ENCODE measurements around the gene SHTN1.

Gene SHTN1, protein sequence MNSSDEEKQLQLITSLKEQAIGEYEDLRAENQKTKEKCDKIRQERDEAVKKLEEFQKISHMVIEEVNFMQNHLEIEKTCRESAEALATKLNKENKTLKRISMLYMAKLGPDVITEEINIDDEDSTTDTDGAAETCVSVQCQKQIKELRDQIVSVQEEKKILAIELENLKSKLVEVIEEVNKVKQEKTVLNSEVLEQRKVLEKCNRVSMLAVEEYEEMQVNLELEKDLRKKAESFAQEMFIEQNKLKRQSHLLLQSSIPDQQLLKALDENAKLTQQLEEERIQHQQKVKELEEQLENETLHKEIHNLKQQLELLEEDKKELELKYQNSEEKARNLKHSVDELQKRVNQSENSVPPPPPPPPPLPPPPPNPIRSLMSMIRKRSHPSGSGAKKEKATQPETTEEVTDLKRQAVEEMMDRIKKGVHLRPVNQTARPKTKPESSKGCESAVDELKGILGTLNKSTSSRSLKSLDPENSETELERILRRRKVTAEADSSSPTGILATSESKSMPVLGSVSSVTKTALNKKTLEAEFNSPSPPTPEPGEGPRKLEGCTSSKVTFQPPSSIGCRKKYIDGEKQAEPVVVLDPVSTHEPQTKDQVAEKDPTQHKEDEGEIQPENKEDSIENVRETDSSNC

GRCh38 chr10:117005026-117005526, at the start of gene SHTN1:
Gene SHTN1, minus strand, starts transcription at chr10:117005187. Its CDS starts 108 bp downstream, at chr10:117005079.
- peak; percentile 20 for DNase-seq (ENCODE audit: low read depth)

- no peak for DNase-seq (ENCODE audit: low read depth)
Measured at GRCh38 chr10:117053482-117053881, 48.5 kb upstream of the SHTN1 start.

DNA sequence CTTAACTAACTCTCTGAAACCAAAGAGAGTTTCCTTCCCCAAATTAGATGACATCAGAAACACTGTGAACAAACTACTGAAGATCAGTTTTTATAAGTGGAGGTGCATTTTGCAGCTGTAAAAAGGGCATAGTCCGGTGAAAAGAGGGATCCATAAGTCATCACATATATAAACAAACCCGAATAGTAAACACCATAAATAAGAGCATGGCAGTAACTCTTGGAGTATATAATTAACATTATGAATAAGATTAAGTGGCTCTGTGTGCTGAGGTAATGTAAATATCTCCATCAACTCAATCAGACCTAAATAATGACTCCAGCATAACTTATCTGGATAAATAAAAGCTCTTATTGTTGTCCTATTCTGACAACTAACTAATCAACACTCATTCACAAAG, 43.0 kb upstream of the SHTN1 start:
- no peak for DNase-seq (ENCODE audit: low read depth)

- DNase-seq (ENCODE audit: low read depth) = no peak
Measured at GRCh38 chr10:117016266-117016665, 11.3 kb upstream of the SHTN1 start.

DNA sequence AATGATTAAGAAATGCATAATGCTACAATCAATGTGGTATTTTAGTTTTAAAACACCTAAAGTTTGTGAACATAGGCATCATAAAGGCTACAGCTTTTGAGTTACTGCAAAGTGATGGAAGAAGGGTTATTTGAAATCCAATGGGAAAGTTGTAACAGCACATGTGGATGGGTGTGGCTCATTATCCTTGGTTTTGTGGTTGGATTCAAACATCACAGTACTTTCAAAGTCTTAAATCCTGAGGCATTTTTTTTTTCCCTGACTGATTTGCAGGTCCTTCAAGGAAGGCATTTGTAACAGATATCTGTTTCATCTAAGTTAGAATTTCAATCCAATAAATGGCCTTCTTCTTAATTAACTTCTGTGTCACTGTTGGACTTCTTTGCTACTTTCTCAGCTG, 9.8 kb upstream of the SHTN1 start:
- DNase-seq (ENCODE audit: low read depth) = no peak

DNA sequence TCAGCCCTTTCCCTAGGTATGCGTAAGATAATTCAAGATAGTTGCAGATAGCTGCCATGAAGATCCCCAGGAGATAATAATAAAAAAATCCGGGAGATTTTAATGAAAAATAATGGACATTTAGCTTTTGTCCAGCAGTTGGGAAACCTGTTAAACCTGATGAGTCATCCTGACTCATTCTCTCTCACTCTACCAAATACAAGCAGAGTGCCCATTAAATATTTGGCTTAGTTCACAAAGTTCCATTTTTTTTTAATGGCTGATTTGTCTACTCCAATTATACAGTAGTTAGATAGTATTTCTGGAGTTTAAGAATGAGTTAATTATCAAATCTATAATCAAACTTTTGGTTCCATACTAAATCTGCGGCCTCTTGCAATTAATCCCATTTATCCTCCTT, 2.1 kb upstream of the SHTN1 start:
- DNase-seq (ENCODE audit: low read depth) = no peak

DNA sequence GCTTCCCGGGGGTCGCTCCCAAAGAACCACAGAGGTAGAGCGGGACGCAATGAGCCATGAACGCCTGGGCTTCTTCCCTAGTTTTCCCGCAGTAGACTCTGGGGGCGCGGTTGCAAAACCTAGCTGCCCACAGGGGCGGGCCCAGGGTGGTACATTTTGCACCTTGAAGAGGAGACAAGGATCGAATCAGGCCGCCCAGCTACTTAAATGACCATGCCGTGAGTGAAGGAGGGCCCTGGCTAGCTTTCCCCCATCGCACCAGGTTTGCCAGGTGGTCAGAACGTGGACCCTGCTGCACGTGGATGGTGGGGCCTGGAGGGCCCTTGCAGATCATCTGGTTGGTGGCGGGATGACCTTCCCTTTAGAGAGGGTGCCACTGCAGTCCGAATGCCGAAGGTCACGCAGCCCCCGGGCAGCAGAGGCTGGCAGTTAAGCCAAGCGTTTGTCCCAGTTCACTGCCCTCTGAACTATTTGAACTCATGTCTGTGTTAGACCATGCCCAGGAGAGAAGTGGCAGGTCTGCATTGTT, 604 bp upstream of the SHTN1 start:
- DNase-seq (ENCODE audit: low read depth) = no peak

GRCh38 chr10:117004227-117005025, 561 bp downstream of the SHTN1 start:
- DNase-seq (ENCODE audit: low read depth) = no peak

DNA sequence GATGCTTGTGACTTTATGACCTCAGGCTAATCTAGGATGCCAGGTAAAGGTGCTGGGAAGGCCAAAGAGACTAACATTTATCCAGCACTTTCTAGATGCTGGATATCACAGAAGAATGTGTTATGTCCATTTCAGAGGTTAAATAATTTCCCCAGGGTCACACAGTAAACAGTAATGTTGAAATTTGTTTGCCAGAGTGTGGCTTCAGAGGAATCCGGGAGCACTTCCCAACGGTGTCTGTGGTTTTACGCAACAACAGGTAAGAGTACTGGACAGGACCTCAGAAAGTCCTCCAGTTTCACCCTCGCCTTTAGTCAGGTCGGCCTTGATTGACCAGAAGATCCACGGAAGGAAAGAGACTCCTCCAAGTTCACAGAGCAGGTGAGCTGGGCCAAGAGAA, 1.7 kb downstream of the SHTN1 start:
- no peak for DNase-seq (ENCODE audit: low read depth)

GRCh38 chr10:117002206-117002605, 2.8 kb downstream of the SHTN1 start:
- DNase-seq (ENCODE audit: low read depth) = no peak

DNA sequence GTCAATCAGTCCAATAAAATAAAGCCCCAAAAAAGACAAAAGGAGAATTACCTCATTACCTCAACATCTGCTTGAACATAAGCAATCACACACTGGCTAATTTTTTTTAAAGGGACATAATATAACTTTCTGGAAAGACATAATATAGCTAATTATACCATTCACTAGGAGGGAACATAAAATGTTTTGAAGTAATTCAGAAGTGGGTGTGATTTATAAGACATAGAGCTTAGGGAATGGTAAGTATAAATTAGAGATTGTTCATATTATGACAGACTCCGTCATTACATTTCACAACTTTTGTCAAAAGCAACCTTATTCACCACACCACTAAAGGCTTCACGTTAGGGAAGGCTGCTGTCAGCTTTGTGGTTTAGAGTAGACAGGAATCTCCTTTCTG, 3.8 kb downstream of the SHTN1 start:
- no peak for DNase-seq (ENCODE audit: low read depth)

GRCh38 chr10:117000580-117000979, 4.4 kb downstream of the SHTN1 start:
- no peak for DNase-seq (ENCODE audit: low read depth)

GRCh38 chr10:116998172-116998571, 6.8 kb downstream of the SHTN1 start:
- DNase-seq (ENCODE audit: low read depth) = no peak

DNA sequence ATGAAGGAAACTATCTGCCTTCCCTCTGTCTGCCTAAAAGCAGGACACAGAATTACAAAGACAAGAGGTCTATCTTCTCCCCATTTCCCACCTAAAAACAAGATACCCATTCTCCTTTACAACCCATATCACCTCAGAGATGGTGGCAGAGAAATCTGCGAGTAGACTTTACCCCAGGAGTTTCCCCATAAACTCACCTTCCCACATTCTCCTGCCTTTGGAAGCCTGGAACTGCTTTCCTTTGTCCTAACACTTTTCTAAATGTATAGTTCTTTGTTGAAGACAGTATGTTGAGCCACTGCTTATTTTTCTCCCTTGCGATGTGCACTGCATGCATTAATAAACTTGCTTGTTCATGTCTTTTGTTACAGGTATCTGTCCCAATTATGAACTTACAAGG, 8.0 kb downstream of the SHTN1 start:
- DNase-seq (ENCODE audit: low read depth) = no peak

- no peak for DNase-seq (ENCODE audit: low read depth)
Measured at GRCh38 chr10:116995648-116996047, 9.3 kb downstream of the SHTN1 start.

- no peak for DNase-seq (ENCODE audit: low read depth)
Measured at GRCh38 chr10:116994113-116994890, 10.7 kb downstream of the SHTN1 start.

DNA sequence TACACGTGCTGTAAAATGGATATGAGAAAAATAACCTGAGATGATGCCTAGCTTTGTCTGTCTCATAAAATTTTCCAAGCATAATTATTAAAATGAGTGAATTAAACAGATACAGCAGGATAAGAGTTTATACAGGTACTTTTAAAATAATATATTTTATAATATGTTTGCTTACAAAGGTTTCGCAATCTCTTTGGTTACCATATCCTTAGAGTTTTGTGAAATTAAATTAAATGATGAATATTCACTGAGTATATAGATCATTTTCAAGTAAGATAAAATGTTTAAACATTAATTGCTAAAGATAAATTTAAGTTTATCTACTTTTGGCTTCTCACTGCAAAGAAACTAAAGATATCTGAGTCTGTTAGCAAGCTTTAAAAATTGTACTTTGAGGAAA, 11.4 kb downstream of the SHTN1 start:
- no peak for DNase-seq (ENCODE audit: low read depth)

GRCh38 chr10:116992183-116992582, 12.8 kb downstream of the SHTN1 start:
- no peak for DNase-seq (ENCODE audit: low read depth)

- DNase-seq (ENCODE audit: low read depth) = no peak
Measured at GRCh38 chr10:116990276-116990800, 14.6 kb downstream of the SHTN1 start.

DNA sequence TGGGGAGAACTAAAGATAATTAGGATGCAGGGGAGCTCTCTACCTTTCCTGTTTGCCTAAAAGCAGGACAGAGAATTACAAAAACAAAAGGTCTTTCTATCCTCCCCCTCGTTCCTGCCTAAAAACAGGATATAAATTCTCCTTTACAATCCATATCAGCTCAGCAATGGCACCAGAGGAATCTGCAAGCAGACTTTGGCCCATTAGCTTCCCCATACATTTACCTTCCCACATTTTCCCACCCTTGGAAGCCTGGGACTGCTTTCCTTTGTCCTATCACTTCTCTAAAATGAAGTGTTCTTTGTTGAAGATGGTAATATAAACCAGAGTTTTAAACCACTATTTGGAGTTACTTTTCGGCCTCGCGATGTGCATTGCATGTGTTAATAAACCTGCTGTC, 15.5 kb downstream of the SHTN1 start:
- DNase-seq (ENCODE audit: low read depth) = no peak

- no peak for DNase-seq (ENCODE audit: low read depth)
Measured at GRCh38 chr10:116988311-116988710, 16.7 kb downstream of the SHTN1 start.

Measured in stimulated activated CD4-positive, alpha-beta T cell treated with anti-CD3 and anti-CD28 coated beads, Interleukin-2, amount 100 ng/mL, for 4 hours (primary cell).